HL-60 (cell line): Measurements from ENCODE around the gene S100P.

Experiments
- DNase-seq, 2 experiments: peaks; one replicate each; pipeline ENCODE4 v3.0.0-alpha.2; 2010 to 2020; ENCODE audit warnings: low read depth in 1 of 2, low spot score in 1 of 2
- H3K27ac ChIP-seq: fragments of 250-450 bp; sonication (Bioruptor Pico); replicated peaks from 2 replicates; pipeline ENCODE4 v1.5.1; 2020; ENCODE audit warnings: mild to moderate bottlenecking, moderate library complexity
- H3K27me3 ChIP-seq: fragments of 250-450 bp; sonication (Bioruptor Pico); 2 replicates; pipeline ENCODE4 v1.5.1; 2021; ENCODE audit warnings: mild to moderate bottlenecking, moderate library complexity; ENCODE audit not compliant: insufficient read depth, poor library complexity, severe bottlenecking
- H3K4me3 ChIP-seq: replicated peaks from 2 replicates; pipeline ENCODE4 v1.5.1; 2011; ENCODE audit warnings: mild to moderate bottlenecking, control low read depth, low read length; ENCODE audit not compliant: insufficient read depth
- CTCF ChIP-seq: IDR thresholded peaks from one replicate; pipeline ENCODE4 v1.5.1; 2011; ENCODE audit warnings: low read length, control low read depth, inconsistent platforms; ENCODE audit not compliant: insufficient read depth
- GABPA ChIP-seq: IDR thresholded peaks from 2 replicates; pipeline ENCODE4 v1.6.1; 2012; ENCODE audit warnings: low read depth
- POLR2AphosphoS5 ChIP-seq: IDR thresholded peaks from 2 replicates; pipeline ENCODE4 v1.6.1; 2012; ENCODE audit warnings: low read depth
- REST ChIP-seq: IDR thresholded peaks from 2 replicates; pipeline ENCODE4 v1.6.1; 2012; ENCODE audit warnings: low read depth; ENCODE audit not compliant: insufficient replicate concordance
- SPI1 ChIP-seq: IDR thresholded peaks from 2 replicates; pipeline ENCODE4 v1.6.1; 2012; ENCODE audit warnings: low read depth, mild to moderate bottlenecking, borderline replicate concordance

Gene S100P

GRCh38 chr4:6730603-6731317 lies 37.1 kb downstream of the S100P start:
- Histone ChIP-seq H3K27me3 (no peaks in the 10 kb centered on the region), H3K4me3 (no peak overlapping the region), H3K27ac (no peak overlapping the region)
- TF ChIP-seq SPI1 (no peak), GABPA (no peak), CTCF (no peak), POLR2AphosphoS5 (no peak), REST (no peak)
- no peak for DNase-seq

- Histone ChIP-seq H3K27ac (no peak overlapping the region), H3K4me3 (no peak overlapping the region), H3K27me3 (no peaks in the 10 kb centered on the region)
- DNase-seq, result no peak
- TF ChIP-seq POLR2AphosphoS5 (no peak), REST (no peak), GABPA (no peak), CTCF (no peak), SPI1 (no peak)
Measured at GRCh38 chr4:6731318-6731675, 37.6 kb downstream of the S100P start.

- Histone ChIP-seq H3K27me3 (no peaks in the 10 kb centered on the region), H3K4me3 (no peak overlapping the region), H3K27ac (no peak overlapping the region)
- no peak for DNase-seq
- no peak for TF ChIP-seq GABPA
- TF ChIP-seq REST, result no peak
- no peak for TF ChIP-seq SPI1
- TF ChIP-seq POLR2AphosphoS5, result no peak
- no peak for TF ChIP-seq CTCF
Measured at GRCh38 chr4:6731780-6732179, 38.1 kb downstream of the S100P start.
